ENCODE results near the gene MET. TPM values are rescaled to one million over a fixed set of nuclear protein-coding genes. Genes with fewer than 3 reads are reported as not detected.
"Not testable (repeated sequence)": the region's sequence is repeated elsewhere in the genome, so short reads cannot be mapped to it uniquely, and the experiment has no call there.

MET gene
- total RNA-seq, 6 experiments from 2014 or later = 101 to 149 (median 129) TPM

GRCh38 chr7:116752305-116753074 lies 80.5 kb downstream of the MET start:
- H3K27me3 Mint-ChIP-seq (ENCODE audit: insufficient read depth) = peaks cover 2% of the 10 kb centered on the region
- no peaks in the 10 kb centered on the region for H3K4me1 Mint-ChIP-seq (ENCODE audit: low read depth)
- peaks cover 22% of the 10 kb centered on the region for H3K9me3 Mint-ChIP-seq
- peaks cover 56% of the 10 kb centered on the region for H3K36me3 Mint-ChIP-seq (ENCODE audit: low read depth)
- no peak for TF ChIP-seq CTCF (IDR thresholded peaks at IDR 0.05)
- no peak for DNase-seq
- no peak overlapping the region for H3K4me3 Mint-ChIP-seq
- H3K27ac Mint-ChIP-seq = no peak overlapping the region

DNA sequence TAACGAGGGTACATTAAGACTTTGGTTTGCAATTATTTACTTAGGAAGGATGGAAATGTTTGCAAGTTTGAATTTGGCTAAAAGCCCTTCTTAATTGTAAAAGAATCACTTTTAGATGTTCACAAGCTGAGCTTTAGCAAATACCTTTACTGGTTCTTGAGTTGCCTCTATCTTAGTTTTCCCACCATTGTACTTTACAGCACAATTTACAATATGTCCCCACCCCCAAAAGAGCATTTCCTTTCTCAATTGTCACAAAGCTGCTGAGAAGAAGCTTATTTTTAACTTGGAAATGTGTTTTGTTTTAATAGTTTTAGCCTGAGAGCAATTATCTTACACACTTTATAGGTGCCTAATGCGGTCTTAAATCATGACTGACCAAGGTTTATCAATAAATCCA lies 81.1 kb downstream of the MET start:
- no peak for TF ChIP-seq CTCF (IDR thresholded peaks at IDR 0.05)
- H3K4me1 Mint-ChIP-seq (ENCODE audit: low read depth) = no peaks in the 10 kb centered on the region
- H3K27me3 Mint-ChIP-seq (ENCODE audit: insufficient read depth) = peaks cover 2% of the 10 kb centered on the region
- DNase-seq = no peak
- H3K27ac Mint-ChIP-seq = no peak overlapping the region
- H3K4me3 Mint-ChIP-seq = no peak overlapping the region
- peaks cover 15% of the 10 kb centered on the region for H3K9me3 Mint-ChIP-seq
- peaks cover 56% of the 10 kb centered on the region for H3K36me3 Mint-ChIP-seq (ENCODE audit: low read depth)

- peaks cover 2% of the 10 kb centered on the region for H3K27me3 Mint-ChIP-seq (ENCODE audit: insufficient read depth)
- H3K4me1 Mint-ChIP-seq (ENCODE audit: low read depth) = no peaks in the 10 kb centered on the region
- DNase-seq = no peak
- H3K9me3 Mint-ChIP-seq = peaks cover 5% of the 10 kb centered on the region; the same call in 1 of the 2 replicates
- H3K4me3 Mint-ChIP-seq = no peak overlapping the region
- TF ChIP-seq CTCF (IDR thresholded peaks at IDR 0.05) = no peak
- H3K27ac Mint-ChIP-seq = no peak overlapping the region
- H3K36me3 Mint-ChIP-seq (ENCODE audit: low read depth) = peaks cover 53% of the 10 kb centered on the region
These were observed 82.2 kb downstream of the MET start for GRCh38 chr7:116754186-116754585.

- no peak for TF ChIP-seq CTCF (IDR thresholded peaks at IDR 0.05)
- no peaks in the 10 kb centered on the region for H3K9me3 Mint-ChIP-seq
- H3K36me3 Mint-ChIP-seq (ENCODE audit: low read depth) = peaks cover 44% of the 10 kb centered on the region
- no peak for DNase-seq
- peaks cover 2% of the 10 kb centered on the region for H3K27me3 Mint-ChIP-seq (ENCODE audit: insufficient read depth)
- H3K4me3 Mint-ChIP-seq = no peak overlapping the region
- H3K4me1 Mint-ChIP-seq (ENCODE audit: low read depth) = peaks cover 6% of the 10 kb centered on the region; the same call in 1 of the 2 replicates
- no peak overlapping the region for H3K27ac Mint-ChIP-seq
These were observed 85.3 kb downstream of the MET start for GRCh38 chr7:116757283-116757682.

- peaks cover 56% of the 10 kb centered on the region for H3K36me3 Mint-ChIP-seq (ENCODE audit: low read depth)
- H3K4me1 Mint-ChIP-seq (ENCODE audit: low read depth); H3K4me3 Mint-ChIP-seq; DNase-seq; H3K27me3 Mint-ChIP-seq (ENCODE audit: insufficient read depth); H3K27ac Mint-ChIP-seq; H3K9me3 Mint-ChIP-seq: not testable (repeated sequence)
These were observed 87.6 kb downstream of the MET start for GRCh38 chr7:116759642-116760041.

DNA sequence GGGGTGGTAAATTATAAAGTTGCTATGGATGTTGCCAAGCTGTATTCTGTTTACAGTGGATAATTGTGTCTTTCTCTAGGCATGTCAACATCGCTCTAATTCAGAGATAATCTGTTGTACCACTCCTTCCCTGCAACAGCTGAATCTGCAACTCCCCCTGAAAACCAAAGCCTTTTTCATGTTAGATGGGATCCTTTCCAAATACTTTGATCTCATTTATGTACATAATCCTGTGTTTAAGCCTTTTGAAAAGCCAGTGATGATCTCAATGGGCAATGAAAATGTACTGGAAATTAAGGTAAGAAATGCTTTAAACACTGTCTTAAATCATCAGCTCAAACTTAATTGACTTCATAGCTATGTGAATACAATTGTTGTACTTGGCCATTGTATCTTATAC lies 91.0 kb downstream of the MET start:
- Mint-ChIP-seq H3K4me1 (ENCODE audit: low read depth) (peaks cover 6% of the 10 kb centered on the region; the same call in 1 of the 2 replicates), H3K9me3 (no peaks in the 10 kb centered on the region), H3K27me3 (ENCODE audit: insufficient read depth) (no peaks in the 10 kb centered on the region; the same call in 1 of the 2 replicates), H3K36me3 (ENCODE audit: low read depth) (peaks cover 65% of the 10 kb centered on the region), H3K27ac (no peak overlapping the region), H3K4me3 (no peak overlapping the region)
- TF ChIP-seq CTCF (IDR thresholded peaks at IDR 0.05) = no peak
- no peak for DNase-seq

All from HFFc6 (cell line).